Fibroblast of pulmonary artery (primary cell): Measurements from ENCODE around the gene TTC28.
"Not testable (repeated sequence)": the region's sequence is repeated elsewhere in the genome, so short reads cannot be mapped to it uniquely, and the experiment has no call there.

Source experiments
- DNase-seq: peaks from one replicate; pipeline ENCODE4 v3.0.0-alpha.2; 2010; ENCODE audit warnings: low read depth
- H3K4me3 ChIP-seq: replicated peaks from 2 replicates; pipeline ENCODE4 v1.5.1; 2011; ENCODE audit warnings: low read depth, mild to moderate bottlenecking, control low read depth, low read length, moderate library complexity
- CTCF ChIP-seq: IDR thresholded peaks from 2 replicates; pipeline ENCODE4 v1.5.1; 2011; ENCODE audit warnings: mild to moderate bottlenecking, control low read depth, low read length, inconsistent platforms; ENCODE audit errors: missing control alignments

The TTC28 gene

GRCh38 chr22:28172892-28173670 is 506.6 kb downstream of the TTC28 start:
- no peak for DNase-seq
- H3K4me3 ChIP-seq, result no peak overlapping the region
- no peak for TF ChIP-seq CTCF

GRCh38 chr22:28171712-28172111 is 507.9 kb downstream of the TTC28 start:
- no peak for TF ChIP-seq CTCF
- no peak overlapping the region for H3K4me3 ChIP-seq
- no peak for DNase-seq

GRCh38 chr22:28171115-28171514 is 508.5 kb downstream of the TTC28 start:
- DNase-seq, result peak; percentile 69
- no peak overlapping the region for H3K4me3 ChIP-seq
- no peak for TF ChIP-seq CTCF

- not testable (repeated sequence) for DNase-seq, H3K4me3 ChIP-seq
Observed at GRCh38 chr22:28169314-28169713, 510.3 kb downstream of the TTC28 start.

- H3K4me3 ChIP-seq, result no peak overlapping the region
- DNase-seq, result peak; percentile 68
- no peak for TF ChIP-seq CTCF
Observed at GRCh38 chr22:28155808-28156207, 523.8 kb downstream of the TTC28 start.

- no peak for TF ChIP-seq CTCF
- no peak for DNase-seq
- no peak overlapping the region for H3K4me3 ChIP-seq
Observed at GRCh38 chr22:28154861-28155260, 524.8 kb downstream of the TTC28 start.

- no peak for TF ChIP-seq CTCF
- no peak for DNase-seq
- no peak overlapping the region for H3K4me3 ChIP-seq
Observed at GRCh38 chr22:28151151-28151816, 528.4 kb downstream of the TTC28 start.
